ENCODE data around the gene NARS2. TPM values are rescaled to one million over a fixed set of nuclear protein-coding genes. Genes with fewer than 3 reads are reported as not detected.
"Not testable (repeated sequence)": the region's sequence is repeated elsewhere in the genome, so short reads cannot be mapped to it uniquely, and the experiment has no call there.

Gene NARS2
- total RNA-seq, 2 donors from 2014 or later = 7.7 to 14.8 TPM

- Histone ChIP-seq H3K4me1 (peaks cover 0 to 19% of the 10 kb centered on the region in 2 donors), H3K27me3 (no peaks in the 10 kb centered on the region), H3K4me3 (no peak overlapping the region), H3K9me3 (no peaks in the 10 kb centered on the region), H3K27ac (no peak overlapping the region), H3K36me3 (peaks cover 14% of the 10 kb centered on the region)
- no peak for TF ChIP-seq CTCF (IDR thresholded peaks at IDR 0.05)
- DNase-seq (ENCODE audit: low spot score) = no peak
Observed at GRCh38 chr11:78573271-78573670, 1.4 kb downstream of the NARS2 start.

- Histone ChIP-seq H3K27me3 (no peaks in the 10 kb centered on the region), H3K27ac (no peak overlapping the region), H3K4me3 (no peak overlapping the region), H3K4me1 (peaks cover 0 to 19% of the 10 kb centered on the region in 2 donors), H3K9me3 (no peaks in the 10 kb centered on the region), H3K36me3 (peaks cover 14% of the 10 kb centered on the region)
- TF ChIP-seq CTCF (IDR thresholded peaks at IDR 0.05) = no peak
- DNase-seq (ENCODE audit: low spot score) = no peak
Observed at GRCh38 chr11:78572394-78572793, 2.3 kb downstream of the NARS2 start.

DNA sequence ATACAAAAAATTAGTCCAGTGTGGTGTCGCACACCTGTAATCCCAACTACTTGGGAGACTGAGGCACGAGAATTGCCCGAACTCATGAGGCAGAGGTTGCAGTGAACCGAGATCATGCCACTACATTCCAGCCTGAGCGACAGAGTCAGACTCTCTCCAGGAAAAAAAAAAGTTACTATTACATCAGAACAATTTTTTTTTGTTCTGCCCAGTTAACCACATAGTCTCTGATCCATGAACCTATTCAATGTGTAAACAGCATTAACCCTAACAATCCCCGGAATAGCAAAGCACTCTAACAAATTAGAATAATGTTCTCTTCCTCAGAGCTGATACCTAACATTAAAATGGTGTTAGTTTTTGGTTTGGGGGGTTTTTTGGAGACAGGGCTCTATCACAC, 4.6 kb downstream of the NARS2 start:
- Histone ChIP-seq H3K4me1 (peaks cover 0 to 13% of the 10 kb centered on the region in 2 donors), H3K9me3 (no peaks in the 10 kb centered on the region), H3K36me3 (peaks cover 23% of the 10 kb centered on the region), H3K4me3 (no peak overlapping the region), H3K27me3 (no peaks in the 10 kb centered on the region), H3K27ac (no peak overlapping the region)
- no peak for DNase-seq (ENCODE audit: low spot score)
- no peak for TF ChIP-seq CTCF (IDR thresholded peaks at IDR 0.05)

DNA sequence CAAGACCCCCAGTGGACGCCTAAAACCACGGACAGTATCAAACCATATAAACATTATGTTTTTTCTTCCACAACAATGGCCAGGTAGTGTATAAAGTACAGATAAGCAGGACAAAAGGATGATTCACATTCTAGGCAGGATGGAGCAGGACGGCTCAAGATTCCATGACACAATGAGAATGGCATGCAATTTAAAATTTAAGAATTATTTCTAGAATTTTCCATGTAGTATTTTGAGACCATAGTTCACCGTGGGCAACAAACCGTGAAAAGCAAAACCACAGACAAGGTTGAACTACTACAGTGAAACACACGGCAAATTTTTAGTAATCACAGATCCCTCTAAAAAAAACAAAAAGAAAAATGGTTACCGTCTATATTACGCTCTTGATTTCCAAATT, 7.5 kb downstream of the NARS2 start:
- Histone ChIP-seq H3K27me3 (no peaks in the 10 kb centered on the region), H3K36me3 (peaks cover 25% of the 10 kb centered on the region), H3K27ac (no peak overlapping the region), H3K4me3 (no peak overlapping the region), H3K4me1 (peaks cover 0 to 2% of the 10 kb centered on the region in 2 donors), H3K9me3 (no peaks in the 10 kb centered on the region)
- no peak for TF ChIP-seq CTCF (IDR thresholded peaks at IDR 0.05)
- DNase-seq (ENCODE audit: low spot score) = no peak

DNA sequence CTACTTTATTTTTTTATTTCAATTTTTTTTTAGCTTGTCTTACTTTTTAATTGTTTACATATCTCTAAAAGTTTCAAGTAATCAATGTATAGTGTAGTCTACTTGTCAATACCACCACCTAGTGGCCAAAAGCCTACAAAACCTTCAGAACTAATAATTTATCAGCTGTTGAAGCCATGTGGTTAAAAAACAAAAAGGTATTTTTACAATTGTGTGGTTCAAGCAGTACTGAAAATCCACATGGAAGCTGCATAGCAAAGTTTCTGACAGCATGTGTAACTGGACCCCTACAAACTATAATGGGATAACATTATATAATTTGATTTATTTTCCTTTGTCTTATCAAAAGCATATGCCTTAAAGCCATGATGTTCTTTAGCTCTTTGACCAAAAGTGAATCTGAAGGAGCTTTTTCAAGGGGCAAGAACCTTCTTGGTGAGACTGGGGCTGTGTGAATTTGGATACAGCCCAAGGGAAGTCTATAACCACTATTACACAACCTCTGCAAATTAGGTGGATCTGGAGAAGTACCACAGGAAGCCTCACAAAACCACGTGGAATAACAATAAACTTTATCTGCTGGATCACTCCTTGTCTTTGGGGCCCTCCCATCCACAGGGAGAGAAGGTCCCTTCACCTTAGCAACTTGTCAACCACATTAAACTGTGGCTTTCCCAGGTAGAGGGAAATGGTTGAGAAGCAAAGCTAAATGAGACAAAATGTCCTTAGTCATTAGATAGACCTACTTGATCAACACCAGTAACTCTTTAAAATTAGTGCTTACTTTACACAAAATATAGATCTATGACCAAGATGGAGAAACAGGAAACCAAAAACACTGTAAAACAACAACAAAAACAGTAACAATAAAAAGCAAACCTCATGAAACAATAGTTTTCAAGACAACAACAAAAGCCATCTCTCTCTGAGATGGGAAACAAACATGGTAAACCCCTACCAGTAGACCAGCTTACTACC, 9.9 kb downstream of the NARS2 start:
- no peaks in the 10 kb centered on the region for H3K9me3 ChIP-seq
- peaks cover 0 to 26% of the 10 kb centered on the region in 2 donors for H3K4me1 ChIP-seq
- no peak overlapping the region for H3K27ac ChIP-seq
- TF ChIP-seq CTCF (IDR thresholded peaks at IDR 0.05) = peak; percentile 53 to 83
- H3K4me3 ChIP-seq = no peak overlapping the region
- no peaks in the 10 kb centered on the region for H3K27me3 ChIP-seq
- H3K36me3 ChIP-seq = peaks cover 12% of the 10 kb centered on the region
- no peak for DNase-seq (ENCODE audit: low spot score)

DNA sequence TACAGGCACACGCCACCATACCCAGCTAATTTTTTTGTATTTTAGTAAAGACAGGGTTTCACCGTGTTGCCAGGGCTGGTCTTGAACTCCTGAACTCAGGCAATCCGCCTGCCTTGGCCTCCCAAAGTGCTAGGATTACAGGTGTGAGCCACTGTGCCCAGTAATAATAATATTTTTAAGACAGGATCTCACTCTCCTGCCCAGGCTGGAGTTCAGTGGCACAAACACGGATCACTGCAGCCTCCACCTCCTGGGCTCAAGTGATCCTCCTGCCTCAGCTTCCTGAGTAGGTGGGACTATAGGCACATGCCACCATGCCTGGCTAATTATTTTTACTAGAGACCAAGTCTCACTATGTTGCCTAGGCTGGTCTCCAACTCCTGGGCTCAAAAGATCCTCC, 10.6 kb downstream of the NARS2 start:
- not testable (repeated sequence) for H3K27ac ChIP-seq; H3K9me3 ChIP-seq; H3K4me3 ChIP-seq; H3K27me3 ChIP-seq; DNase-seq (ENCODE audit: low spot score)
- peaks cover 0 to 26% of the 10 kb centered on the region in 2 donors for H3K4me1 ChIP-seq
- H3K36me3 ChIP-seq = peaks cover 11% of the 10 kb centered on the region

DNA sequence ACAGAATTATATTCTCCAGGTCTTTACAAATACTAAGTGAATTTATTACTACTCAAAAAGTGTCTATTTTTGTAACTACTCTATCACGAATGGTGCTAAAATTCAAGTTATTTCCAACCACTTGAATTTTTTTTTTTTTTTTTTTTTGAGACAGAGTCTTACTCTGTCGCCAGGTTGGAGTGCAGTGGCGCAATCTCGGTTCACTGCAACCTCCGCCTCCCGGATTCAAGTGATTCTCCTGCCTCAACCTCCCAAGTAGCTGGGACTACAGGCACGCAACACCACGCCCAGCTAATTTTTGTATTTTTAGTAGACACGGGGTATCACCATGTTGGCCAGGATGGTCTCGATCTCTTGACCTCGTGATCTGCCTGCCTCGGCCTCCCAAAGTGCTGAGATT, 11.6 kb downstream of the NARS2 start:
- H3K27me3 ChIP-seq; H3K9me3 ChIP-seq; DNase-seq (ENCODE audit: low spot score); H3K4me3 ChIP-seq: not testable (repeated sequence)
- H3K27ac ChIP-seq = peak overlapping the region in 1 of 2 donors; percentile 44
- peaks cover 11% of the 10 kb centered on the region for H3K36me3 ChIP-seq
- peaks cover 0 to 26% of the 10 kb centered on the region in 2 donors for H3K4me1 ChIP-seq

All from right atrium auricular region (tissue), 2 donors.